HepG2 (cell line): ENCODE results near the gene ZSCAN20. TPM values are rescaled to one million over a fixed set of nuclear protein-coding genes. Genes with fewer than 3 reads are reported as not detected.
A peak's percentile ranks its signal among the peaks of the same experiment; 100 is the strongest.

ENCODE experiments used
- ATAC-seq: fragments of 200-7000 bp; cut with Tn5 transposase; 3 replicates; pipeline ENCODE4 v1.9.1; 2020; ENCODE audit warnings: mild to moderate bottlenecking, moderate library complexity
- BruUV-seq: library from RNA; stranded (reverse); fragments of 400-500 nt; replicated peaks from 2 replicates; lab custom pipeline; 2021; lab: Mats Ljungman, UMichigan
- CTCF ChIA-PET: fragments of 300-600 bp; formaldehyde crosslinking; extraction: SDS; loops from one replicate; lab custom pipeline; 2021; ENCODE audit warnings: low total read pairs, inconsistent platforms, low intra/inter-chr PET ratio; lab: Yijun Ruan, JAX
- POLR2A ChIA-PET: fragments of 350-600 bp; sonication (Branson Sonifier 250); formaldehyde crosslinking; loops from one replicate; lab custom pipeline; 2020; ENCODE audit warnings: antibody characterized with exemption, inconsistent platforms; lab: Yijun Ruan, JAX
- DNase-seq: peaks from one replicate; pipeline ENCODE4 v3.0.0-alpha.2; 2015; ENCODE audit warnings: low spot score
- FAIRE-seq: peaks from 3 replicates; lab custom pipeline; 2011; peaks lifted over from hg19 to GRCh38; lab: Jason Lieb, UNC
- H2AFZ ChIP-seq: one replicate; pipeline ENCODE4 v1.6.1; 2011; ENCODE audit warnings: low read length, inconsistent platforms
- H3K27ac ChIP-seq: fragments of 300-600 bp; 3 replicates; pipeline ENCODE4 v1.8.0; 2011; ENCODE audit warnings: mixed run types, mild to moderate bottlenecking, mixed read lengths, low read length, inconsistent platforms; ENCODE audit not compliant: insufficient read depth; ENCODE audit errors: extremely low read length
- H3K27me3 ChIP-seq, 2 experiments: fragments of 200-600 bp in 1 of 2; 2 replicates in 1 of 2; 3 replicates in 1 of 2; pipeline versions ENCODE4 v1.6.0 to v1.8.0; 2011; ENCODE audit warnings: low read length in 2 of 2, mild to moderate bottlenecking in 2 of 2, moderate library complexity in 2 of 2, inconsistent platforms in 1 of 2; ENCODE audit not compliant: insufficient read depth in 2 of 2, control insufficient read depth in 1 of 2
- H3K36me3 ChIP-seq, 2 experiments: fragments of 200-600 bp in 1 of 2; replicated peaks in 1 of 2; 2 replicates in 1 of 2; 3 replicates in 1 of 2; pipeline versions ENCODE4 v1.5.1 to v1.8.0; 2011; ENCODE audit warnings: low read length in 2 of 2, inconsistent platforms in 1 of 2; ENCODE audit not compliant: insufficient read depth in 2 of 2, control insufficient read depth in 1 of 2
- H3K4me1 ChIP-seq: 2 replicates; pipeline ENCODE4 v1.5.1; 2012; ENCODE audit warnings: low read length, inconsistent platforms; ENCODE audit not compliant: insufficient read depth
- H3K4me2 ChIP-seq: 2 replicates; pipeline ENCODE4 v1.6.0; 2011; ENCODE audit warnings: low read depth, low read length, inconsistent platforms
- H3K4me3 ChIP-seq, 3 experiments: fragments of 200-600 bp in 1 of 3; sonication (generic), shearing (Covaris generic) in 1 of 3; replicated peaks in 1 of 3; 2 replicates each; pipeline ENCODE4 v1.5.1; 2011 to 2016; ENCODE audit warnings: low read length in 3 of 3, inconsistent platforms in 2 of 3, low read depth in 2 of 3, mild to moderate bottlenecking in 2 of 3, control low read depth in 1 of 3, mixed read lengths in 1 of 3; ENCODE audit not compliant: insufficient read depth in 1 of 3
- H3K79me2 ChIP-seq: one replicate; pipeline ENCODE4 v1.6.1; 2011; ENCODE audit warnings: low read length, inconsistent platforms; ENCODE audit not compliant: insufficient read depth
- H3K9ac ChIP-seq: 2 replicates; pipeline ENCODE4 v1.6.0; 2011; ENCODE audit warnings: mild to moderate bottlenecking, low read depth, low read length, inconsistent platforms; ENCODE audit not compliant: insufficient read depth
- H3K9me3 ChIP-seq: 2 replicates; pipeline ENCODE4 v1.5.1; 2012; ENCODE audit warnings: mild to moderate bottlenecking, low read length
- H4K20me1 ChIP-seq: 2 replicates; pipeline ENCODE4 v1.6.0; 2011; ENCODE audit warnings: inconsistent platforms, mild to moderate bottlenecking, low read length, moderate library complexity; ENCODE audit not compliant: insufficient read depth
- ARID4A ChIP-seq: sonication (generic); formaldehyde crosslinking; IDR thresholded peaks from 2 replicates; pipeline ENCODE4 v1.5.0; 2020; ENCODE audit warnings: mild to moderate bottlenecking, missing genetic modification reagents, borderline replicate concordance
- E2F2 ChIP-seq: sonication (generic); formaldehyde crosslinking; IDR thresholded peaks from 2 replicates; pipeline ENCODE4 v1.4.0; 2020; ENCODE audit warnings: missing genetic modification reagents, borderline replicate concordance
- EZH2 ChIP-seq: conservative IDR thresholded peaks from 2 replicates; pipeline ENCODE4 v1.6.1; 2012; ENCODE audit warnings: mild to moderate bottlenecking, low read depth, low read length, moderate library complexity
- FOSL1 ChIP-seq: sonication (generic); formaldehyde crosslinking; IDR thresholded peaks from 2 replicates; pipeline ENCODE4 v1.9.0; 2021; ENCODE audit warnings: missing genetic modification reagents, borderline replicate concordance
- HNRNPLL ChIP-seq: fragments of 200-400 bp; formaldehyde crosslinking; IDR thresholded peaks from 2 replicates; pipeline ENCODE4 v1.6.1; 2017; ENCODE audit warnings: mild to moderate bottlenecking, low read depth, low read length; ENCODE audit not compliant: poor library complexity, severe bottlenecking
- SNAPC5 ChIP-seq: sonication (generic); formaldehyde crosslinking; IDR thresholded peaks from 2 replicates; pipeline ENCODE4 v1.8.1; 2023; ENCODE audit warnings: mild to moderate bottlenecking, missing genetic modification reagents, borderline replicate concordance
- ZNF484 ChIP-seq: sonication (generic); formaldehyde crosslinking; IDR thresholded peaks from 2 replicates; pipeline ENCODE4 v1.5.1; 2020; ENCODE audit warnings: mild to moderate bottlenecking, low read depth, missing genetic modification reagents, borderline replicate concordance
- ZNF777 ChIP-seq: sonication (generic); formaldehyde crosslinking; IDR thresholded peaks from 2 replicates; pipeline ENCODE4 v1.4.0; 2020; ENCODE audit warnings: missing genetic modification reagents
- ZNF788 ChIP-seq: sonication (generic); formaldehyde crosslinking; IDR thresholded peaks from 2 replicates; pipeline ENCODE4 v1.5.0; 2020; ENCODE audit warnings: mild to moderate bottlenecking, missing genetic modification reagents, borderline replicate concordance
- ZSCAN31 ChIP-seq: sonication (generic); formaldehyde crosslinking; IDR thresholded peaks from 2 replicates; pipeline ENCODE4 v1.5.0; 2020; ENCODE audit warnings: low read depth, mild to moderate bottlenecking, missing genetic modification reagents
- WGBS: methylation state at CpG from one replicate; pipeline ENCODE4 v1.1.6; 2017; ENCODE audit warnings: low lambda C conversion rate; 5-methylcytosine and 5-hydroxymethylcytosine counted together
- in situ Hi-C: cut with HindIII; loops from 2 replicates; pipeline ENCODE4 v1.10.0; 2017; ENCODE audit warnings: low pct_unique_long_range_greater_than_20kb; ENCODE audit not compliant: extremely low pct_ligation_motif_present
- intact Hi-C: fragments of 100-400 bp; cut with micrococcal nuclease; formaldehyde crosslinking; loops from one replicate; pipeline ENCODE4 v1.10.0; 2022; ENCODE audit not compliant: unreplicated experiment
- polyA plus RNA-seq, 8 experiments: library from polyadenylated mRNA; depleted of rRNA in 3 of 8; stranded (reverse) in 7 of 8; unstranded in 1 of 8; fragments of >200 nt; fragmentation: Illumina TruSeq in 4 of 8; extraction: Trizol in 4 of 8; gene quantifications; 2 replicates each; pipeline versions ENCODE4 v1.2.1 to v1.2.3, GENCODE V29; 2011 to 2016; ENCODE audit warnings: low read depth in 4 of 8, missing spikeins in 1 of 8, mixed read lengths in 1 of 8; ENCODE audit not compliant: insufficient read depth in 1 of 8
- total RNA-seq, 5 experiments: library from RNA; depleted of rRNA; stranded (reverse); fragments of >200 nt; fragmentation: Illumina TruSeq; extraction: Trizol; gene quantifications; 2 replicates each; pipeline ENCODE4 v1.2.3, GENCODE V29; 2016; ENCODE audit warnings: low read depth in 1 of 5
- TF ChIP-seq, protein P1 (sequence below): sonication (generic); formaldehyde crosslinking; IDR thresholded peaks from 2 replicates; pipeline ENCODE4 v1.5.1; 2020; ENCODE audit warnings: missing genetic modification reagents, mild to moderate bottlenecking, borderline replicate concordance
- TF ChIP-seq, protein P2 (sequence below): sonication (generic); formaldehyde crosslinking; IDR thresholded peaks from 2 replicates; pipeline ENCODE4 v1.4.0; 2020; ENCODE audit warnings: mild to moderate bottlenecking, missing genetic modification reagents

Gene ZSCAN20
- total and polyA plus RNA-seq, 2 of the 13 experiments (the other 11 are each of a cell fraction or from before 2014, with no cell fraction given), result 1.1 to 2.8 TPM

DNA sequence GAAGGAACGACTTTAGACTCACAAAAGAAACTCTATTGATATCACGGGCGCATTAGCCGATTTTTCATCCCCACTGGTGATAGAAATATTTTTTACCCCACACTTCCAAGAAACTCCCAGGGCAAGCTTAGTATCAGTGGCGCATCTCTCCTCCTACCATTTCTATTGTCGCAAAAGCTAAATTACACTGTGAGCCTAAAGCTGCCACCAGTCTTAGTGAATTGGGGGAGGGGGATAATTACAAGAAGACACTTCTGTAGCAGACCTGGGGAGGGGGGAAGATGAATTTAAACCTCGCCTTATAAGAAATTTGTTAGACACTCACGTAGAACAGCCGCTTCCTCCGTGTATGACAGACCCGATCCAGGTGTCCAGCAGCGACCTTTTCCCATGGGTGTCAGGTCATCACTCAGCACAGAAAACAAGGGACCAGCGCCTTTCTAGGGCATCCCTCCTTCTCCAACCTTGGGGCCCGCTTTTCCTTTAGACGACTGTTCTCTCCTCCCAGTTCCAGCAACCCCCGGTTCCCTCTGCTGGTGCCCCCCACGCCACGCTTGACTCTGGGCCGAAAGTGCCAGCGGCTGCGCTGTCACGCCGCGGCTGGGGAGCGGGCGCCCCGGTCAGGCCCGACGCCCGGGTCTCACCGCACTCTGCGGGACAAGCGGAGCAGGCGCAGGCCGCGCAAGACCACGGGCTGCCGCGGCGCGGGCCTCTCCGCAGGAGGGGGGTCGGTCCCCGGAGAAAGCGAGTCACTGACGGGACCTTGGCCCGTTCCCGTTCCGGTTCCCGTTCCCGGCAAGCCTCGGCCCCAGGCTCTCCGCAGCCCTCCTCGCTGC, 42.4 kb upstream of the ZSCAN20 start:
- Histone ChIP-seq H2AFZ (no peak overlapping the region), H3K9me3 (no peaks in the 10 kb centered on the region), H3K4me3 (peak overlapping the region; percentile 49 to 73 (median 67)), H3K4me1 (peaks cover 26% of the 10 kb centered on the region), H3K27ac (no peak overlapping the region), H3K4me2 (peak overlapping the region; percentile 91), H3K9ac (no peak overlapping the region; the same call in 1 of the 2 replicates), H3K36me3 (no peaks in the 10 kb centered on the region), H3K79me2 (no peaks in the 10 kb centered on the region), H3K27me3 (peaks cover 0 to 28% of the 10 kb centered on the region in 2 experiments; a peak in 2 of 5 replicates), H4K20me1 (no peaks in the 10 kb centered on the region)
- FAIRE-seq (no peak), DNase-seq (no peak), ATAC-seq (peak; percentile 33)
- intact Hi-C loops (no loop called here), in situ Hi-C loops (no loop called here)
- CTCF ChIA-PET, result no interaction called here
- POLR2A ChIA-PET, result no interaction called here
- BruUV-seq, result no TSS peak
- 9% methylated on average over 32 of the region's 54 CpGs for WGBS
- TF ChIP-seq, protein P1, sequence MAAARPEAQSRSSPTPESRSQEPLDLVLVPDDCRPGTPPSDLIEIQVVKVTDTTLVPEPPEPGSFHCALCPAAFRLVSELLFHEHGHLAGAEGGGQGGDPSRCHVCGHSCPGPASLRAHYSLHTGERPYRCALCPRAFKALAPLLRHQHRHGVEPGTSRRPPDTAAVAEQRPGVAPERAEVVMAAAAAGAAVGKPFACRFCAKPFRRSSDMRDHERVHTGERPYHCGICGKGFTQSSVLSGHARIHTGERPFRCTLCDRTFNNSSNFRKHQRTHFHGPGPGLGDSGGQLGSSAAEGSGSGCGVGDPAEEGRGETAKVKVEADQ (CRISPR knock-in tag), result peak; percentile 53; the same call in 1 of the 2 replicates
- TF ChIP-seq SNAPC5 (CRISPR knock-in tag) (no peak), EZH2 (0 out of 2 replicates have a peak, but pooled peaks have one; percentile 49), E2F2 (CRISPR knock-in tag) (0 out of 2 replicates have a peak, but pooled peaks have one; percentile 27), HNRNPLL (peak; percentile 99), ZNF788 (CRISPR knock-in tag) (peak; percentile 28; the same call in 1 of the 2 replicates), FOSL1 (CRISPR knock-in tag) (no peak), ZNF484 (CRISPR knock-in tag) (no peak), ZNF777 (peak; percentile 63; the same call in 1 of the 2 replicates), ZSCAN31 (CRISPR knock-in tag) (no peak), ARID4A (peak; percentile 20; the same call in 1 of the 2 replicates)
- TF ChIP-seq, protein P2, sequence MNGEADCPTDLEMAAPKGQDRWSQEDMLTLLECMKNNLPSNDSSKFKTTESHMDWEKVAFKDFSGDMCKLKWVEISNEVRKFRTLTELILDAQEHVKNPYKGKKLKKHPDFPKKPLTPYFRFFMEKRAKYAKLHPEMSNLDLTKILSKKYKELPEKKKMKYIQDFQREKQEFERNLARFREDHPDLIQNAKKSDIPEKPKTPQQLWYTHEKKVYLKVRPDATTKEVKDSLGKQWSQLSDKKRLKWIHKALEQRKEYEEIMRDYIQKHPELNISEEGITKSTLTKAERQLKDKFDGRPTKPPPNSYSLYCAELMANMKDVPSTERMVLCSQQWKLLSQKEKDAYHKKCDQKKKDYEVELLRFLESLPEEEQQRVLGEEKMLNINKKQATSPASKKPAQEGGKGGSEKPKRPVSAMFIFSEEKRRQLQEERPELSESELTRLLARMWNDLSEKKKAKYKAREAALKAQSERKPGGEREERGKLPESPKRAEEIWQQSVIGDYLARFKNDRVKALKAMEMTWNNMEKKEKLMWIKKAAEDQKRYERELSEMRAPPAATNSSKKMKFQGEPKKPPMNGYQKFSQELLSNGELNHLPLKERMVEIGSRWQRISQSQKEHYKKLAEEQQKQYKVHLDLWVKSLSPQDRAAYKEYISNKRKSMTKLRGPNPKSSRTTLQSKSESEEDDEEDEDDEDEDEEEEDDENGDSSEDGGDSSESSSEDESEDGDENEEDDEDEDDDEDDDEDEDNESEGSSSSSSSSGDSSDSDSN (CRISPR knock-in tag), result peak; percentile 50; the same call in 1 of the 2 replicates
